Fibroblast of skin of right quadriceps (primary cell): ENCODE data around the gene IFT81.

Experiments
- DNase-seq: peaks from one replicate; pipeline ENCODE4 v3.0.0-alpha.2; 2013

The IFT81 gene

GRCh38 chr12:110159671-110160245, 35.6 kb downstream of the IFT81 start:
- no peak for DNase-seq

- no peak for DNase-seq
These were observed 41.5 kb downstream of the IFT81 start for GRCh38 chr12:110165540-110166159.

- DNase-seq = no peak
These were observed 44.7 kb downstream of the IFT81 start for GRCh38 chr12:110168732-110169455.

GRCh38 chr12:110170535-110171185, 46.5 kb downstream of the IFT81 start:
- no peak for DNase-seq

GRCh38 chr12:110171186-110171538, 47.0 kb downstream of the IFT81 start:
- no peak for DNase-seq

GRCh38 chr12:110171636-110172035, 47.5 kb downstream of the IFT81 start:
- DNase-seq = no peak

GRCh38 chr12:110174373-110174996, 50.3 kb downstream of the IFT81 start:
- DNase-seq = no peak

GRCh38 chr12:110175201-110175600, 51.0 kb downstream of the IFT81 start:
- no peak for DNase-seq

- DNase-seq = peak; percentile 64
These were observed 52.6 kb downstream of the IFT81 start for GRCh38 chr12:110176745-110177144.

- DNase-seq = peak; percentile 83
These were observed 55.1 kb downstream of the IFT81 start for GRCh38 chr12:110179291-110179690.

- DNase-seq = peak; percentile 90
These were observed 56.4 kb downstream of the IFT81 start for GRCh38 chr12:110180591-110181005.

GRCh38 chr12:110182281-110182680, 58.1 kb downstream of the IFT81 start:
- no peak for DNase-seq

- no peak for DNase-seq
These were observed 59.2 kb downstream of the IFT81 start for GRCh38 chr12:110183386-110183785.

- DNase-seq = no peak
These were observed 61.5 kb downstream of the IFT81 start for GRCh38 chr12:110185626-110186025.

GRCh38 chr12:110186059-110186458, 61.9 kb downstream of the IFT81 start:
- DNase-seq = no peak

- DNase-seq = no peak
These were observed 69.0 kb downstream of the IFT81 start for GRCh38 chr12:110193196-110193595.

GRCh38 chr12:110197003-110197402, 72.8 kb downstream of the IFT81 start:
- DNase-seq = no peak

- DNase-seq = no peak
These were observed 74.2 kb downstream of the IFT81 start for GRCh38 chr12:110198386-110198785.

GRCh38 chr12:110199339-110200123, 75.4 kb downstream of the IFT81 start:
- peak; percentile 79 for DNase-seq

GRCh38 chr12:110200124-110200417, 75.9 kb downstream of the IFT81 start:
- DNase-seq = peak; percentile 53

- DNase-seq = no peak
These were observed 77.8 kb downstream of the IFT81 start for GRCh38 chr12:110201995-110202394.

- no peak for DNase-seq
These were observed 79.4 kb downstream of the IFT81 start for GRCh38 chr12:110203546-110203945.

- DNase-seq = no peak
These were observed 81.8 kb downstream of the IFT81 start for GRCh38 chr12:110205931-110206330.
